Epithelial cell of proximal tubule (primary cell): ENCODE results near the gene WFDC12. TPM values are rescaled to one million over a fixed set of nuclear protein-coding genes. Genes with fewer than 3 reads are reported as not detected.
"Not testable (repeated sequence)": the region's sequence is repeated elsewhere in the genome, so short reads cannot be mapped to it uniquely, and the experiment has no call there.

Experiments
- DNase-seq: peaks from one replicate; pipeline ENCODE4 v3.0.0-alpha.2; 2011; ENCODE audit warnings: low read depth
- H3K4me3 ChIP-seq: 2 replicates; pipeline ENCODE4 v1.5.1; 2011; ENCODE audit warnings: low read depth, mild to moderate bottlenecking, low read length
- total RNA-seq: library from RNA; depleted of rRNA; stranded (reverse); fragments of >200 nt; gene quantifications from 2 replicates; pipeline ENCODE4 v1.2.3, GENCODE V29; 2015
- TF ChIP-seq, protein P1 (sequence below): conservative IDR thresholded peaks from 2 replicates; pipeline ENCODE4 v1.5.1; 2012; ENCODE audit warnings: low read depth, mild to moderate bottlenecking, low read length

The WFDC12 gene
- total RNA-seq, 1 donor from 2014 or later: not detected

GRCh38 chr20:45154183-45154582, 29.9 kb upstream of the WFDC12 start:
- DNase-seq: no peak
- TF ChIP-seq, protein P1, sequence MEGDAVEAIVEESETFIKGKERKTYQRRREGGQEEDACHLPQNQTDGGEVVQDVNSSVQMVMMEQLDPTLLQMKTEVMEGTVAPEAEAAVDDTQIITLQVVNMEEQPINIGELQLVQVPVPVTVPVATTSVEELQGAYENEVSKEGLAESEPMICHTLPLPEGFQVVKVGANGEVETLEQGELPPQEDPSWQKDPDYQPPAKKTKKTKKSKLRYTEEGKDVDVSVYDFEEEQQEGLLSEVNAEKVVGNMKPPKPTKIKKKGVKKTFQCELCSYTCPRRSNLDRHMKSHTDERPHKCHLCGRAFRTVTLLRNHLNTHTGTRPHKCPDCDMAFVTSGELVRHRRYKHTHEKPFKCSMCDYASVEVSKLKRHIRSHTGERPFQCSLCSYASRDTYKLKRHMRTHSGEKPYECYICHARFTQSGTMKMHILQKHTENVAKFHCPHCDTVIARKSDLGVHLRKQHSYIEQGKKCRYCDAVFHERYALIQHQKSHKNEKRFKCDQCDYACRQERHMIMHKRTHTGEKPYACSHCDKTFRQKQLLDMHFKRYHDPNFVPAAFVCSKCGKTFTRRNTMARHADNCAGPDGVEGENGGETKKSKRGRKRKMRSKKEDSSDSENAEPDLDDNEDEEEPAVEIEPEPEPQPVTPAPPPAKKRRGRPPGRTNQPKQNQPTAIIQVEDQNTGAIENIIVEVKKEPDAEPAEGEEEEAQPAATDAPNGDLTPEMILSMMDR: peak; percentile 15
- no peak overlapping the region for H3K4me3 ChIP-seq

GRCh38 chr20:45153752-45154151, 29.5 kb upstream of the WFDC12 start:
- TF ChIP-seq, protein P1: no peak
- no peak for DNase-seq
- no peak overlapping the region for H3K4me3 ChIP-seq

- H3K4me3 ChIP-seq: no peak overlapping the region
- DNase-seq: no peak
- TF ChIP-seq, protein P1: no peak
Measured at GRCh38 chr20:45153147-45153546, 28.9 kb upstream of the WFDC12 start.

GRCh38 chr20:45152405-45152804, 28.1 kb upstream of the WFDC12 start:
- DNase-seq: no peak
- TF ChIP-seq, protein P1: no peak
- H3K4me3 ChIP-seq: no peak overlapping the region

- TF ChIP-seq, protein P1: no peak
- DNase-seq: no peak
- no peak overlapping the region for H3K4me3 ChIP-seq
Measured at GRCh38 chr20:45149062-45149461, 24.8 kb upstream of the WFDC12 start.

DNA sequence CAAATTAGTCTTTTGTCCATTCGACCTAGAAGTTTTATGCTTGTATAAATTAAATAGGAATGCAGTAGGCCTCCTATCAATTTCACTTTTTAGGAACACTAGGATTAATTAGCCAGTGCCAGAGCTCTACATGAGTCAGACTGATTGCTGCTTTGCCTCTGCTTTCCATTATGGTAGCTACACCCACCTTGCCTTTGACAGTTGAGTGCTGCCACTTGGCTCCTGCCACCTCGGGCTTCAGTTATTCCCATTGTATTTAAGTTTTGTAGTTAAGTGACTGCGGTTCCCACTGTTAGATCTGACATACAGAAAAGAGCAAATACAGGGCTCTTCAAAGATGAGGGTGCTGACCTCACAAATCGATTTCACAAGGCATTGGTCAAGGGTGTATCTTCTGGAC, 16.6 kb upstream of the WFDC12 start:
- TF ChIP-seq, protein P1: no peak
- H3K4me3 ChIP-seq: no peak overlapping the region
- no peak for DNase-seq

DNA sequence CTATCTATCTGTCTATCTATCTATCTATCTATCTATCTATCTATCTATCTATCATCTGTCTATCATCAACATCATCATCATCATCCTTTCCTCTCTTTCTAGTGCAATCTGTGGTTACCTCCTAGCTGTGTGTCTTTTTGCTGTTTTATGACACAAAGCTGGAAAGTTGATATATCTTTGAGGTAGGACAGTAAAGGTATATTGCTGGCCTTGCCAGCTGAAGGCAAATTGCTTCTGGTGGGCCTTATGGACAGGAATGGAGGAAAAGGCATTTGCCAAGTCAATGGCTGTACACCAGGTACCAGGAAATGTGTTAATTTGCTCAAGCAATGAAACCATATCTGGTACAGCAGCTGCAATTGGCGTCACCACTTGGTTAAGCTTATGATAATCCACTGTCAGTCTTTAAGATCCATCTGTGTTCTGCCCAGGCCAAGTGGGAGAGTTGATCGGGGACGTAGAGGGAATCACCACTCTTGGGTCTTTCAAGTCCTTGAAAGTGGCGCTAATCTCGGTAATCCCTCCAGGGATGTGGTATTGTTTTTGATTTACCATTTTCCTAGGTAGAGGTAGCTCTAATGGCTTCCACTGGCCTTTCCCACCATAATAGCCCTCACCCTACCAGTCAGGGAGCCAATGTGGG, 15.6 kb upstream of the WFDC12 start:
- DNase-seq, H3K4me3 ChIP-seq: not testable (repeated sequence)
